Measurements from ENCODE around the gene DET1. TPM values are rescaled to one million over a fixed set of nuclear protein-coding genes. Genes with fewer than 3 reads are reported as not detected.

DET1 gene
- total RNA-seq = 1 to 10 TPM; 4.4 to 4.8 TPM
- 16.8 TPM for polyA plus RNA-seq (2013, experiment 1 of 2)
- polyA plus RNA-seq (2013, experiment 2 of 2) = 14.2 TPM
- long read RNA-seq, experiment 1, partial matches to known transcripts = 0 of 1 reads
- long read RNA-seq, experiment 1, other reads (novel, unspliced or antisense) = 1 of 1 reads
- long read RNA-seq, experiment 2, partial matches to known transcripts = 1 of 19 reads
- long read RNA-seq, experiment 2, other reads (novel, unspliced or antisense) = 14 of 19 reads
- long read RNA-seq, experiment 3, transcript DET1-207 (6 exons, 2,315 nt) = minor isoform, 5 of 27 reads
- long read RNA-seq, experiment 3, transcript DET1-201 (5 exons, 2,267 nt) = major isoform, 9 of 27 reads
- long read RNA-seq, experiment 3, partial matches to known transcripts = 3 of 27 reads
- long read RNA-seq, experiment 3, other reads (novel, unspliced or antisense) = 10 of 27 reads
- long read RNA-seq, experiment 4, partial matches to known transcripts = 1 of 8 reads
- long read RNA-seq, experiment 4, other reads (novel, unspliced or antisense) = 4 of 8 reads

DNA sequence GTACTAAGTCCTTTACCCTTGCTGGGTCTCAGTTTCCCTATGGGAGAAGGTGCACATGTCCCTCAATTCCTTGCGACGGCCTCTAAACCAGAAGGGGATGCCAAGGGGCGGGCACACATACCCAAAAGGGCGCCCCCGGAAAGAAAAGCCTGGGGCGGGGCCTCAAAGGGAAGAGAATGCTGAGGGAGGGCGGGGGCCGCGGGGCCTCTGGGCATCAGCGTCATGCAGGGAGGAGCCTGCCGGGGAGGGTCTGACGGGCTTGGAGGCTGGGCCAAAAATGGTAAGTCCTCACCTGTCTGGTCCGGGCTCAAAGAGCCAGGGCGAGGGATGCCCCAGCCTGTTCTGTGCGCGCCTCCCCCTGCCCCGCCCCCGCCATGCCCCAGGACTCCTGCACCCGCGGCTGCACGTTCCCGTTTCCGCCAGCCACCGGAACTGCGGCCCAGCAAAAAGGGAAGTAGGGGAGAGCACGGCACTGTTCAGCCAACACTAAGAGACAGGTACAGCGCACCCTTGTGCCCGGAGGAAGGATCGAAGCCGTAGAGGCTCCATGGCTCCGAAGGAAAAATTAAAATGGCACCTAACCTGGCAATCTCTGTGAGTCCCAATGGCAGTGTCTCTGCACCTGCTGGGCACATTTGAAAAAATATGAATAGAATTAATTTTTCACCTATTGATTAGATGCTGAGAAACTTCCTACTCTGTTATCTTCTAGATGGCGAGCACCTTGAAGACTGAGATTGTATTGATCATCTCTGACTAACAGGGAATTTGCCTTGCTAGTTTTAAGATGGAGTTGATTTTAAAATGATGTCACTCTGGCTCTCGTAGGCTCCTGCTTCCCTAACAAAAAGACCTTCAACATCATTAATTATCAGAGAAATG is at the start of gene DET1:
TSS of gene DET1 (minus strand) at position 434 of the 882 bp plus-strand sequence. CDS start 14,976 bp downstream, outside the sequence.
- peak within 1 kb of the TSS; percentile 96 for H3K27ac Mint-ChIP-seq
- H3K9me3 Mint-ChIP-seq = peaks cover 7% of the 10 kb centered on the region
- H3K4me1 Mint-ChIP-seq = peaks cover 48% of the 10 kb centered on the region
- Histone ChIP-seq H3K27ac (ENCODE audit: low read depth, low read length) (peak within 1 kb of the TSS; percentile 86), H3K4me1 (ENCODE audit: control insufficient read depth, insufficient read depth, low read length) (peaks cover 13% of the 10 kb centered on the region), H3K9ac (ENCODE audit: extremely low read depth, low read length, poor library complexity, severe bottlenecking) (peak within 1 kb of the TSS; percentile 81), H3K36me3 (ENCODE audit: control insufficient read depth, insufficient read depth, low read length) (peaks cover 36% of the 10 kb centered on the region), H3K9me3 (ENCODE audit: control insufficient read depth, low read length) (no peaks in the 10 kb centered on the region), H3K27me3 (ENCODE audit: control insufficient read depth, insufficient read depth, low read length, poor library complexity, severe bottlenecking) (no peaks in the 10 kb centered on the region), H3K4me3 (ENCODE audit: low read length) (peak within 1 kb of the TSS; percentile 67)
- WGBS, 2 experiments (ENCODE audit: insufficient coverage in 1 of 2, insufficient read length in 1 of 2) = 2 to 3% methylated on average over 18 to 32 of the region's 33 CpGs
- DNase-seq = peak; percentile 99
- H3K27me3 Mint-ChIP-seq (ENCODE audit: insufficient read depth) = no peaks in the 10 kb centered on the region
- peaks cover 37% of the 10 kb centered on the region for H3K36me3 Mint-ChIP-seq (ENCODE audit: low read depth)
- TF ChIP-seq, protein P1, sequence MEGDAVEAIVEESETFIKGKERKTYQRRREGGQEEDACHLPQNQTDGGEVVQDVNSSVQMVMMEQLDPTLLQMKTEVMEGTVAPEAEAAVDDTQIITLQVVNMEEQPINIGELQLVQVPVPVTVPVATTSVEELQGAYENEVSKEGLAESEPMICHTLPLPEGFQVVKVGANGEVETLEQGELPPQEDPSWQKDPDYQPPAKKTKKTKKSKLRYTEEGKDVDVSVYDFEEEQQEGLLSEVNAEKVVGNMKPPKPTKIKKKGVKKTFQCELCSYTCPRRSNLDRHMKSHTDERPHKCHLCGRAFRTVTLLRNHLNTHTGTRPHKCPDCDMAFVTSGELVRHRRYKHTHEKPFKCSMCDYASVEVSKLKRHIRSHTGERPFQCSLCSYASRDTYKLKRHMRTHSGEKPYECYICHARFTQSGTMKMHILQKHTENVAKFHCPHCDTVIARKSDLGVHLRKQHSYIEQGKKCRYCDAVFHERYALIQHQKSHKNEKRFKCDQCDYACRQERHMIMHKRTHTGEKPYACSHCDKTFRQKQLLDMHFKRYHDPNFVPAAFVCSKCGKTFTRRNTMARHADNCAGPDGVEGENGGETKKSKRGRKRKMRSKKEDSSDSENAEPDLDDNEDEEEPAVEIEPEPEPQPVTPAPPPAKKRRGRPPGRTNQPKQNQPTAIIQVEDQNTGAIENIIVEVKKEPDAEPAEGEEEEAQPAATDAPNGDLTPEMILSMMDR (conservative IDR thresholded peaks at IDR 0.05) = peak; percentile 81
- no peak within 1 kb of the TSS for H3K4me3 Mint-ChIP-seq

DNA sequence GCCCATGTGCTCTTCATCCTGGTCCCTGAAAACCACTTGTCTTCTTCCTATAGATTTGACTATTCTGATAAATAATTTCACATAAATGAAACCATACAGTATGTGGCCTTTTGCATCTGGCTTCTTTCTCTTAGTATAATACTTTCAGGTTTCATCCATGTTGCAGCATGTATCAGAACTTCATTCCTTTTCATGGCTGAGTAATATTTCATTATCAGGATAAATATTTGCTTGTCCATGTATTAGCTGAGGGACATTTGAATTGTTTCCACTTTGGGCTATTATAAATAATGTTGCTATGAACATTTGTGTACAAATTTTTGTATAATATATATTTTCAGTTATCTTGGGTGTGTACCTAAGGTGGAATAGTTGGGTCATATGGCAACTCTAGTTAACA is 44.9 kb upstream of the DET1 start:
- peaks cover 12% of the 10 kb centered on the region for H3K4me1 Mint-ChIP-seq
- peaks cover 48% of the 10 kb centered on the region for H3K36me3 ChIP-seq (ENCODE audit: control insufficient read depth, insufficient read depth, low read length)
- H3K4me3 ChIP-seq (ENCODE audit: low read length) = no peak overlapping the region
- no peak overlapping the region for H3K27ac Mint-ChIP-seq
- TF ChIP-seq, protein P1 (conservative IDR thresholded peaks at IDR 0.05) = no peak
- no peaks in the 10 kb centered on the region for H3K4me1 ChIP-seq (ENCODE audit: control insufficient read depth, insufficient read depth, low read length)
- no peaks in the 10 kb centered on the region for H3K9me3 Mint-ChIP-seq
- no peaks in the 10 kb centered on the region for H3K27me3 Mint-ChIP-seq (ENCODE audit: insufficient read depth)
- H3K27me3 ChIP-seq (ENCODE audit: control insufficient read depth, insufficient read depth, low read length, poor library complexity, severe bottlenecking) = no peaks in the 10 kb centered on the region
- no peak overlapping the region for H3K4me3 Mint-ChIP-seq
- H3K9ac ChIP-seq (ENCODE audit: extremely low read depth, low read length, poor library complexity, severe bottlenecking) = no peak overlapping the region
- no peak for DNase-seq
- no peaks in the 10 kb centered on the region for H3K9me3 ChIP-seq (ENCODE audit: control insufficient read depth, low read length)
- H3K36me3 Mint-ChIP-seq (ENCODE audit: low read depth) = peaks cover 25% of the 10 kb centered on the region
- no peak overlapping the region for H3K27ac ChIP-seq (ENCODE audit: low read depth, low read length)

DNA sequence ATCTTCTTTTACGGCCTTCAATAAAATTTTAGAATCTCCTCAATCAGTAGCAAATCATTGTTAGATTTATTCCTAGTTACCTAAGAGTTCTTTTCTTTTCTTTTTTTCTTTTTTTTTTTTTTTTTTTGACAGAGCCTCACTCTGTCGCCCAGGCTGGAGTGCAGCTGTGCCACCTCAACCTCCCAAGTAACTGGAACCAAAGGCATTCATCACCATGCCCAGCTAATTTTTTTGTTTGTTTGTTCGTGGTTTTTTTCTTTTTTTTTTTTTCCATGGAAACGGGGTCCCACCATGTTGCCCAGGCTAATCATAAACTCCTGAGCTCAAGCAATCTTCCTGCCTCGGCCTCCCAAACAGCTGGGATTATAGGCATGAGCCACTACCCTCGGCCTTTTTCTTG is 44.3 kb upstream of the DET1 start:
- H3K27me3 ChIP-seq (ENCODE audit: control insufficient read depth, insufficient read depth, low read length, poor library complexity, severe bottlenecking) = no peaks in the 10 kb centered on the region
- no peak overlapping the region for H3K4me3 ChIP-seq (ENCODE audit: low read length)
- Mint-ChIP-seq H3K27me3 (ENCODE audit: insufficient read depth) (no peaks in the 10 kb centered on the region), H3K36me3 (ENCODE audit: low read depth) (peaks cover 25% of the 10 kb centered on the region), H3K27ac (no peak overlapping the region), H3K9me3 (no peaks in the 10 kb centered on the region), H3K4me3 (no peak overlapping the region), H3K4me1 (peaks cover 15% of the 10 kb centered on the region)
- WGBS, 2 experiments (ENCODE audit: insufficient coverage in 1 of 2, insufficient read length in 1 of 2) = 90 to 100% methylated on average over 1 to 5 of the region's 6 CpGs
- no peaks in the 10 kb centered on the region for H3K4me1 ChIP-seq (ENCODE audit: control insufficient read depth, insufficient read depth, low read length)
- no peak overlapping the region for H3K9ac ChIP-seq (ENCODE audit: extremely low read depth, low read length, poor library complexity, severe bottlenecking)
- H3K36me3 ChIP-seq (ENCODE audit: control insufficient read depth, insufficient read depth, low read length) = peaks cover 54% of the 10 kb centered on the region
- no peak for DNase-seq
- no peak overlapping the region for H3K27ac ChIP-seq (ENCODE audit: low read depth, low read length)
- TF ChIP-seq, protein P1 (conservative IDR thresholded peaks at IDR 0.05) = no peak
- H3K9me3 ChIP-seq (ENCODE audit: control insufficient read depth, low read length) = no peaks in the 10 kb centered on the region
